Breast epithelium (tissue), 4 donors: ENCODE results near the gene SSU72. TPM values are rescaled to one million over a fixed set of nuclear protein-coding genes. Genes with fewer than 3 reads are reported as not detected.
A peak's percentile ranks its signal among the peaks of the same experiment; 100 is the strongest.

Experiments used
- DNase-seq, 2 donors: peaks; one replicate each; pipeline ENCODE4 v3.0.0-alpha.2; 2019; ENCODE audit warnings: low spot score in 2 of 2
- H3K27ac ChIP-seq, 2 donors: fragments of 200-600 bp; sonication (generic) in 1 of 2; one replicate each; pipeline ENCODE4 v1.5.1; 2016 to 2019; ENCODE audit warnings: mild to moderate bottlenecking in 1 of 2
- H3K27me3 ChIP-seq, 2 donors: fragments of 200-600 bp; sonication (generic) in 1 of 2; one replicate each; pipeline versions ENCODE4 v1.5.1 to v1.6.0; 2017 to 2019; ENCODE audit warnings: control low read depth in 1 of 2, mild to moderate bottlenecking in 1 of 2
- H3K36me3 ChIP-seq: fragments of 200-600 bp; one replicate; pipeline ENCODE4 v1.5.1; 2019
- H3K4me1 ChIP-seq, 2 donors: fragments of 200-600 bp; sonication (generic); one replicate each; pipeline ENCODE4 v1.5.1; 2016 to 2019; ENCODE audit warnings: control low read depth in 1 of 2
- H3K4me3 ChIP-seq, 3 donors: fragments of 200-600 bp; sonication (generic); 1 replicate in 2 of 3; 2 replicates in 1 of 3; pipeline ENCODE4 v1.5.1; 2016 to 2019; ENCODE audit warnings: mild to moderate bottlenecking in 3 of 3, moderate library complexity in 2 of 3
- H3K9me3 ChIP-seq, 2 donors: fragments of 200-600 bp; sonication (generic) in 1 of 2; one replicate each; pipeline ENCODE4 v1.5.1; 2016 to 2019; ENCODE audit warnings: control low read depth in 1 of 2
- POLR2A ChIP-seq: fragments of 450-650 bp; IDR thresholded peaks from one replicate; pipeline ENCODE4 v1.6.1; 2016; ENCODE audit warnings: antibody characterized with exemption, mild to moderate bottlenecking, moderate library complexity
- POLR2AphosphoS5 ChIP-seq, 3 donors: sonication (generic); formaldehyde crosslinking; IDR thresholded peaks; one replicate each; pipeline ENCODE4 v1.6.1; 2017; ENCODE audit warnings: antibody characterized with exemption in 3 of 3
- intact Hi-C: fragments of 100-400 bp; cut with DNase I; formaldehyde crosslinking; loops from one replicate; pipeline ENCODE4 v1.15.1; 2023; ENCODE audit warnings: low total_unique reads
- total RNA-seq, 3 donors: library from RNA; depleted of rRNA; stranded (reverse); fragments of >200 nt; gene quantifications; one replicate each; pipeline ENCODE4 v1.1.0, GENCODE V29; 2016
- TF ChIP-seq, protein P1 (sequence below), 3 donors: fragments of 450-650 bp; IDR thresholded peaks; one replicate each; pipeline ENCODE4 v1.5.1; 2016 to 2017; ENCODE audit warnings: antibody characterized with exemption in 3 of 3, mild to moderate bottlenecking in 3 of 3, moderate library complexity in 3 of 3

The SSU72 gene
- 100 to 1,000 TPM; 100 to 125 (median 114) TPM for total RNA-seq

DNA sequence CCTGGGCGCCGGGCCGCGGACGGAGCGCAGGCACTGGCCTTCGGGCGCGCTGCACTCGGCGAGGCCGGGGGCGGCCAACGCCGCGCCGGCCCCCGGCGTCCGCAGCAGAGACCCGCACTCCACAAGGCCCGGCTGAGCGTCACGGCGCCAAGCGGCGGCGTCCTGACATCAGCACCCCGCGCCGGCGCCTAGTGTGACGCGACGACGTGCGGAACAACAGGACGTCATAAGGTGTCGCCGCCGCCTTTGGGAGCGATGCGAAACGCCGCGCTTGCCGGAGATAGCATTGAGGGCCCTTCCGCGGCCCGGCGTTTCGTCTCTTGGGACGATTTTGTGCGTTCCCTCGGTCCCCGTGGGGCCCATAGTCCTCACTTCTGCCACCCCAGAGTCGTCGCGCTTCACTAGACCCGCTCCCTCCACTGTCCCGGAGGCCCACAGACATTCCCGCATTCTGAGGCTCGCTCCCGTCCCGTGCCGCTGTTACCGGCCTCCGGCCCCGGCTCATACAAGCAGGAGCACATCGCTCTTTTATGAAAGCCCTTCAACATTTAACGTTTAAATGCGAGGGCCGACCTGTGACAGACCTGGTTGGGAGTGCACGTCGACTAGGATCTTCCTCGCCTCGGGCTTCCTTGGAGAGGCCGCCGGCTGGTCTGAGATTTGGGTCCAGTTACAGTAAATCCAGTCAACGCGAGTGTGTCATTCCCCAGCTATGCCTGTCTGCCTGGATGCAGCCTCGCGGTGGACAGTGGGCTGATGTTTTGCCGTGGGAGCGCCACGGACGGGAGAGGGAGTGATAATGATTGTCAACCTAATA is at the start of gene SSU72:
TSS of gene SSU72 (minus strand) at position 143 of the 817 bp plus-strand sequence. CDS start 306 bp downstream, outside the sequence.
- TF ChIP-seq POLR2A (peak; percentile 96), POLR2AphosphoS5 (IDR thresholded peaks at IDR 0.05) (peak; percentile 96 to 99 (median 99))
- TF ChIP-seq, protein P1, sequence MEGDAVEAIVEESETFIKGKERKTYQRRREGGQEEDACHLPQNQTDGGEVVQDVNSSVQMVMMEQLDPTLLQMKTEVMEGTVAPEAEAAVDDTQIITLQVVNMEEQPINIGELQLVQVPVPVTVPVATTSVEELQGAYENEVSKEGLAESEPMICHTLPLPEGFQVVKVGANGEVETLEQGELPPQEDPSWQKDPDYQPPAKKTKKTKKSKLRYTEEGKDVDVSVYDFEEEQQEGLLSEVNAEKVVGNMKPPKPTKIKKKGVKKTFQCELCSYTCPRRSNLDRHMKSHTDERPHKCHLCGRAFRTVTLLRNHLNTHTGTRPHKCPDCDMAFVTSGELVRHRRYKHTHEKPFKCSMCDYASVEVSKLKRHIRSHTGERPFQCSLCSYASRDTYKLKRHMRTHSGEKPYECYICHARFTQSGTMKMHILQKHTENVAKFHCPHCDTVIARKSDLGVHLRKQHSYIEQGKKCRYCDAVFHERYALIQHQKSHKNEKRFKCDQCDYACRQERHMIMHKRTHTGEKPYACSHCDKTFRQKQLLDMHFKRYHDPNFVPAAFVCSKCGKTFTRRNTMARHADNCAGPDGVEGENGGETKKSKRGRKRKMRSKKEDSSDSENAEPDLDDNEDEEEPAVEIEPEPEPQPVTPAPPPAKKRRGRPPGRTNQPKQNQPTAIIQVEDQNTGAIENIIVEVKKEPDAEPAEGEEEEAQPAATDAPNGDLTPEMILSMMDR (IDR thresholded peaks at IDR 0.05) = peak in 1 of 3 donors; percentile 18
- intact Hi-C loops = no loop called here

DNA sequence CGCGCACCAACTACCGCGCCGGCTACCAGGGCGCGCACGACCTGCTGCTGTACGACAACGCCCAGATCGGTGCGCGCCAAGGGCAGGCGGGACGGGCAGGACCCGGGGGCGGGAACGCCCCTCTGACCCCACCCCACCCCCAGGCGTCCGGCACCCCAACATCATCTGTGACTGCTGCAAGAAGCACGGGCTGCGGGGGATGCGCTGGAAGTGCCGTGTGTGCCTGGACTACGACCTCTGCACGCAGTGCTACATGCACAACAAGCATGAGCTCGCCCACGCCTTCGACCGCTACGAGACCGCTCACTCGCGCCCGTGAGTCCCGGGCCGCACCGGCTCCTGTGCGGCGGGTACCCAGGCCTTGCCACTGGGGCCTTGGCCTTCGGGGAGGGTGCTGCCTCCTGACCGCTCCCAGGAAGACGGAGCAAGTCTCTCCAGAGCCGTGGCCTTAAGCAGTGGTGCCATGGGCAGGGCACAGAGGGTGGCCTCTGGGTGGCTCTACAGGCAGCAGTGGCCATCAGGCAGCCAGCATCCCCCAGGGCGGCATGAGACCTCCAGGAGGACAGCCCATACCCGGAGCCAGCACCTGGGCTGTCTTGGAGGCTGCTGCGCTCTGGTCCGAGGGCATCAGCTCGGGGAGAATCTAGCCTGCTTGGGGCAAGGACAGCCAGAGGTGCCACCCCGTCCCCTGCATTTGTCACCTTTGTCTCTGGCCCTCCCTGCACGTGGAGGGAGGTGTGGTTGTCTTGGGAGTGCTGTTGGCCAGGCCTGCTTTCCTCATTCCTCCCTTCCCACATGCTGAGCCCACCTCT is 49.2 kb upstream of the SSU72 start:
- no peaks in the 10 kb centered on the region for H3K36me3 ChIP-seq
- no peak overlapping the region for H3K27ac ChIP-seq
- TF ChIP-seq POLR2A (no peak), POLR2AphosphoS5 (IDR thresholded peaks at IDR 0.05) (no peak)
- TF ChIP-seq, protein P1 (IDR thresholded peaks at IDR 0.05) = no peak
- intact Hi-C loops = no loop called here
- no peaks in the 10 kb centered on the region for H3K27me3 ChIP-seq
- DNase-seq = no peak
- H3K4me1 ChIP-seq = no peaks in the 10 kb centered on the region
- no peak overlapping the region for H3K4me3 ChIP-seq
- H3K9me3 ChIP-seq = no peaks in the 10 kb centered on the region

More for the DNA sequence above, at the start of gene SSU72:
- no peaks in the 10 kb centered on the region for H3K4me1 ChIP-seq
- DNase-seq = peak; percentile 89 to 92
- no peaks in the 10 kb centered on the region for H3K27me3 ChIP-seq
- H3K27ac ChIP-seq = peak within 1 kb of the TSS; percentile 99 to 100
- no peaks in the 10 kb centered on the region for H3K9me3 ChIP-seq
- peak within 1 kb of the TSS; percentile 92 to 99 (median 98) for H3K4me3 ChIP-seq
- H3K36me3 ChIP-seq = no peaks in the 10 kb centered on the region

DNA sequence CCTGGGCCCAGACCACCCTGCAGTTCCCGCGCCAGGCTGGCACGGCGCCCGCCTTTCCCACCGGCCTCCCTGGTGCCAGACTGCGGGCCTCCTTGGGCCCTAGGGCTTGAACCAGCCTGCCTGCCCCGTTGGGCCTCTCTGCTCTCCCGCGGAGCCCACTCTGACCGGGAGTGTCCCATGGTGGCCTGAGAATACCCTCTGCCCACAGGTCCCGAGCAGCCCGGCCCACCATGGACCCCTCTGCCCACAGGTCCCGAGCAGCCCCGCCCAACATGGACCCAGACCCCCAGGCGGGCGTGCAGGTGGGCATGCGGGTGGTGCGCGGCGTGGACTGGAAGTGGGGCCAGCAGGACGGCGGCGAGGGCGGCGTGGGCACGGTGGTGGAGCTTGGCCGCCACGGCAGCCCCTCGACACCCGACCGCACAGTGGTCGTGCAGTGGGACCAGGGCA is 48.5 kb upstream of the SSU72 start:
- intact Hi-C loops = no loop called here
- Histone ChIP-seq H3K4me3 (no peak overlapping the region), H3K27ac (no peak overlapping the region), H3K36me3 (no peaks in the 10 kb centered on the region), H3K9me3 (no peaks in the 10 kb centered on the region), H3K27me3 (no peaks in the 10 kb centered on the region), H3K4me1 (no peaks in the 10 kb centered on the region)
- DNase-seq = no peak
- TF ChIP-seq, protein P1 (IDR thresholded peaks at IDR 0.05) = no peak
- TF ChIP-seq POLR2A (no peak), POLR2AphosphoS5 (IDR thresholded peaks at IDR 0.05) (no peak)

DNA sequence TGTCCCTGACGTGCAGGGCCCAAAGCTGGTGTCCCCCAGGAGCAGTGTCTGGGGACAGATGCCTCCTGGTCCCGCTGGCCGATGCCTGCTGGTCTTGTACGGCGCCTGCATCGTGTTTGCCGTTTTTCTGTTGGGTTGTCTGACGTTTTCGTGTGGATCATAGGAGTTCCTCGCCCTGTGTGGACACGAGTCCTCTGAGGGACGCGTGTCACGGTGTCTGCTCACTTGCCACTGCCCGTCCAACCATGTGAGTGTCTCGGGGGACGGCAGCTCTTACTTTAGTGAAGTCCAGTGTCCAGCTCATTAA is 48.1 kb upstream of the SSU72 start:
- no peaks in the 10 kb centered on the region for H3K36me3 ChIP-seq
- intact Hi-C loops = no loop called here
- TF ChIP-seq POLR2AphosphoS5 (IDR thresholded peaks at IDR 0.05) = no peak
- no peak for TF ChIP-seq POLR2A
- TF ChIP-seq, protein P1 (IDR thresholded peaks at IDR 0.05) = no peak

More for the DNA sequence above, 48.1 kb upstream of the SSU72 start:
- no peak overlapping the region for H3K4me3 ChIP-seq
- H3K4me1 ChIP-seq = no peaks in the 10 kb centered on the region
- no peaks in the 10 kb centered on the region for H3K9me3 ChIP-seq
- no peaks in the 10 kb centered on the region for H3K27me3 ChIP-seq
- no peak for DNase-seq
- H3K27ac ChIP-seq = no peak overlapping the region
